Tibial nerve (tissue), 3 donors: Measurements from ENCODE around the gene CFAP299.

Source experiments
- POLR2A ChIP-seq, 2 donors: fragments of 450-650 bp; IDR thresholded peaks; one replicate each; pipeline ENCODE4 v1.6.1; 2017; ENCODE audit warnings: antibody characterized with exemption in 2 of 2, mild to moderate bottlenecking in 2 of 2, moderate library complexity in 2 of 2
- TF ChIP-seq, protein P1 (sequence below), 5 experiments: fragments of 200-600 bp in 3 of 5; fragments of 450-650 bp in 2 of 5; sonication (generic) in 3 of 5; IDR thresholded peaks; one replicate each; pipeline ENCODE4 v1.5.1; 2016 to 2019; ENCODE audit warnings: antibody characterized with exemption in 5 of 5, mild to moderate bottlenecking in 3 of 5, moderate library complexity in 2 of 5

DNA sequence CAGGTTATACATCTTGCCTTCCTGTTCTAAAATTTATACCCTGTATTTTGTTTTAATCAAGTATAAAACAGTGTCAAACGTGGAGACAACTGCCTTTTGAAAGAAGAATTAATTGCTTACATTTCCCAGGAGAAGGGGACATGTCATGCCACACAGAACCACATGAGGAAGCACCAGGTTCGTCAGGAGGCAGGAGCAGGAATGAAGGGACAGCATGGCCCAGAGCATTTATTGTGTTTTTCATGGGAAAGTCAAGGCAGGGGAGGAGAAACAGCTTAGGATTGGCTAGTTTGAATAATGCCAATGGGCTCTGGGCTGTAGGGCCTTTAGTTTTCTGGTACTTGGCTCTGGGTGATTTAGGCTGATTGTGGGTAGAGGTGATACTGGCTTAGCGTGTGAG, 203.7 kb downstream of the CFAP299 start:
- no peak for TF ChIP-seq POLR2A (IDR thresholded peaks at IDR 0.05)
- TF ChIP-seq, protein P1, sequence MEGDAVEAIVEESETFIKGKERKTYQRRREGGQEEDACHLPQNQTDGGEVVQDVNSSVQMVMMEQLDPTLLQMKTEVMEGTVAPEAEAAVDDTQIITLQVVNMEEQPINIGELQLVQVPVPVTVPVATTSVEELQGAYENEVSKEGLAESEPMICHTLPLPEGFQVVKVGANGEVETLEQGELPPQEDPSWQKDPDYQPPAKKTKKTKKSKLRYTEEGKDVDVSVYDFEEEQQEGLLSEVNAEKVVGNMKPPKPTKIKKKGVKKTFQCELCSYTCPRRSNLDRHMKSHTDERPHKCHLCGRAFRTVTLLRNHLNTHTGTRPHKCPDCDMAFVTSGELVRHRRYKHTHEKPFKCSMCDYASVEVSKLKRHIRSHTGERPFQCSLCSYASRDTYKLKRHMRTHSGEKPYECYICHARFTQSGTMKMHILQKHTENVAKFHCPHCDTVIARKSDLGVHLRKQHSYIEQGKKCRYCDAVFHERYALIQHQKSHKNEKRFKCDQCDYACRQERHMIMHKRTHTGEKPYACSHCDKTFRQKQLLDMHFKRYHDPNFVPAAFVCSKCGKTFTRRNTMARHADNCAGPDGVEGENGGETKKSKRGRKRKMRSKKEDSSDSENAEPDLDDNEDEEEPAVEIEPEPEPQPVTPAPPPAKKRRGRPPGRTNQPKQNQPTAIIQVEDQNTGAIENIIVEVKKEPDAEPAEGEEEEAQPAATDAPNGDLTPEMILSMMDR (IDR thresholded peaks at IDR 0.05) = no peak
